HepG2 (cell line): Measurements from ENCODE around the gene CARHSP1. TPM values are rescaled to one million over a fixed set of nuclear protein-coding genes. Genes with fewer than 3 reads are reported as not detected.

Experiments used
- CBX1 ChIP-seq: IDR thresholded peaks from one replicate; pipeline ENCODE4 v1.6.1; 2016; ENCODE audit warnings: antibody characterized with exemption, low read depth
- GPN1 ChIP-seq: sonication (generic); formaldehyde crosslinking; IDR thresholded peaks from 2 replicates; pipeline ENCODE4 v1.5.1; 2020; ENCODE audit warnings: missing genetic modification reagents, borderline replicate concordance
- NRL ChIP-seq: sonication (generic); formaldehyde crosslinking; IDR thresholded peaks from 2 replicates; pipeline ENCODE4 v1.5.0; 2020; ENCODE audit warnings: missing genetic modification reagents, mild to moderate bottlenecking, moderate library complexity, borderline replicate concordance
- SIX4 ChIP-seq: sonication (generic); formaldehyde crosslinking; IDR thresholded peaks from 2 replicates; pipeline ENCODE4 v1.4.0; 2020; ENCODE audit warnings: missing genetic modification reagents
- SMAD1 ChIP-seq: sonication (generic); formaldehyde crosslinking; IDR thresholded peaks from 2 replicates; pipeline ENCODE4 v1.4.0; 2020; ENCODE audit warnings: missing genetic modification reagents, low read depth, mild to moderate bottlenecking, borderline replicate concordance
- SP1 ChIP-seq, 2 experiments: fragments of 450-650 bp in 1 of 2; sonication (generic) in 1 of 2; formaldehyde crosslinking in 1 of 2; IDR thresholded peaks; 2 replicates each; pipeline versions ENCODE4 v1.4.0 to v1.6.1; 2016 to 2020; ENCODE audit warnings: missing genetic modification reagents in 1 of 2
- SRSF1 ChIP-seq: fragments of 200-400 bp; formaldehyde crosslinking; optimal IDR thresholded peaks from 2 replicates; pipeline ENCODE3; 2017; ENCODE audit warnings: mild to moderate bottlenecking, low read depth, low read length, moderate library complexity
- YY1 ChIP-seq: IDR thresholded peaks from 2 replicates; pipeline ENCODE4 v1.6.1; 2011; ENCODE audit warnings: low read length, low read depth, moderate library complexity, mild to moderate bottlenecking; ENCODE audit not compliant: insufficient read depth, insufficient replicate concordance
- ZBTB8A ChIP-seq: sonication (generic); formaldehyde crosslinking; IDR thresholded peaks from 2 replicates; pipeline ENCODE4 v1.4.0; 2020; ENCODE audit warnings: mild to moderate bottlenecking, low read depth, missing genetic modification reagents, borderline replicate concordance
- ZNF136 ChIP-seq: sonication (generic); formaldehyde crosslinking; IDR thresholded peaks from 2 replicates; pipeline ENCODE4 v1.8.1; 2022; ENCODE audit warnings: low read depth, mild to moderate bottlenecking, moderate library complexity, missing genetic modification reagents
- ZNF207 ChIP-seq: fragments of 450-650 bp; IDR thresholded peaks from 2 replicates; pipeline ENCODE4 v1.6.1; 2016; ENCODE audit warnings: antibody characterized with exemption, borderline replicate concordance
- ZNF335 ChIP-seq: sonication (generic); formaldehyde crosslinking; IDR thresholded peaks from 2 replicates; pipeline ENCODE4 v1.4.0; 2020; ENCODE audit warnings: missing genetic modification reagents
- ZNF33B ChIP-seq: sonication (generic); formaldehyde crosslinking; IDR thresholded peaks from 2 replicates; pipeline ENCODE4 v1.5.1; 2020; ENCODE audit warnings: mild to moderate bottlenecking, missing genetic modification reagents
- ZNF484 ChIP-seq: sonication (generic); formaldehyde crosslinking; IDR thresholded peaks from 2 replicates; pipeline ENCODE4 v1.5.1; 2020; ENCODE audit warnings: mild to moderate bottlenecking, low read depth, missing genetic modification reagents, borderline replicate concordance
- ZNF550 ChIP-seq: sonication (generic); formaldehyde crosslinking; IDR thresholded peaks from 2 replicates; pipeline ENCODE4 v1.4.0; 2020; ENCODE audit warnings: mild to moderate bottlenecking, missing genetic modification reagents, borderline replicate concordance
- ZNF607 ChIP-seq: sonication (generic); formaldehyde crosslinking; IDR thresholded peaks from 2 replicates; pipeline ENCODE4 v1.5.1; 2020; ENCODE audit warnings: missing genetic modification reagents, mild to moderate bottlenecking, borderline replicate concordance
- ZNF678 ChIP-seq: sonication (generic); formaldehyde crosslinking; IDR thresholded peaks from 2 replicates; pipeline ENCODE4 v1.4.0; 2020; ENCODE audit warnings: mild to moderate bottlenecking, missing genetic modification reagents
- ZNF781 ChIP-seq: sonication (generic); formaldehyde crosslinking; IDR thresholded peaks from 2 replicates; pipeline ENCODE4 v1.5.1; 2020; ENCODE audit warnings: borderline replicate concordance, mild to moderate bottlenecking, missing genetic modification reagents; ENCODE audit errors: not compliant biosample characterization
- ZNF782 ChIP-seq: sonication (generic); formaldehyde crosslinking; IDR thresholded peaks from 2 replicates; pipeline ENCODE4 v1.4.0; 2020; ENCODE audit warnings: missing genetic modification reagents, mild to moderate bottlenecking, borderline replicate concordance
- ZSCAN20 ChIP-seq: sonication (generic); formaldehyde crosslinking; IDR thresholded peaks from 2 replicates; pipeline ENCODE4 v1.4.0; 2020; ENCODE audit warnings: missing genetic modification reagents, mild to moderate bottlenecking, borderline replicate concordance
- ZSCAN29 ChIP-seq: sonication (generic); formaldehyde crosslinking; conservative IDR thresholded peaks from 2 replicates; pipeline ENCODE4 v1.4.0; 2020; ENCODE audit warnings: mild to moderate bottlenecking, missing genetic modification reagents
- polyA plus RNA-seq, 8 experiments: library from polyadenylated mRNA; depleted of rRNA in 3 of 8; stranded (reverse) in 7 of 8; unstranded in 1 of 8; fragments of >200 nt; fragmentation: Illumina TruSeq in 4 of 8; extraction: Trizol in 4 of 8; gene quantifications; 2 replicates each; pipeline versions ENCODE4 v1.2.1 to v1.2.3, GENCODE V29; 2011 to 2016; ENCODE audit warnings: low read depth in 4 of 8, missing spikeins in 1 of 8, mixed read lengths in 1 of 8; ENCODE audit not compliant: insufficient read depth in 1 of 8
- total RNA-seq, 5 experiments: library from RNA; depleted of rRNA; stranded (reverse); fragments of >200 nt; fragmentation: Illumina TruSeq; extraction: Trizol; gene quantifications; 2 replicates each; pipeline ENCODE4 v1.2.3, GENCODE V29; 2016; ENCODE audit warnings: low read depth in 1 of 5
- TF ChIP-seq, protein P1 (sequence below): sonication (generic); formaldehyde crosslinking; IDR thresholded peaks from 2 replicates; pipeline ENCODE4 v1.4.0; 2020; ENCODE audit warnings: missing genetic modification reagents, borderline replicate concordance
- TF ChIP-seq, protein P2 (sequence below): sonication (generic); formaldehyde crosslinking; conservative IDR thresholded peaks from 2 replicates; pipeline ENCODE4 v1.4.0; 2020; ENCODE audit warnings: missing genetic modification reagents

CARHSP1 gene
- total and polyA plus RNA-seq, 2 of the 13 experiments (the other 11 are each of a cell fraction or from before 2014, with no cell fraction given): 173 to 345 TPM

DNA sequence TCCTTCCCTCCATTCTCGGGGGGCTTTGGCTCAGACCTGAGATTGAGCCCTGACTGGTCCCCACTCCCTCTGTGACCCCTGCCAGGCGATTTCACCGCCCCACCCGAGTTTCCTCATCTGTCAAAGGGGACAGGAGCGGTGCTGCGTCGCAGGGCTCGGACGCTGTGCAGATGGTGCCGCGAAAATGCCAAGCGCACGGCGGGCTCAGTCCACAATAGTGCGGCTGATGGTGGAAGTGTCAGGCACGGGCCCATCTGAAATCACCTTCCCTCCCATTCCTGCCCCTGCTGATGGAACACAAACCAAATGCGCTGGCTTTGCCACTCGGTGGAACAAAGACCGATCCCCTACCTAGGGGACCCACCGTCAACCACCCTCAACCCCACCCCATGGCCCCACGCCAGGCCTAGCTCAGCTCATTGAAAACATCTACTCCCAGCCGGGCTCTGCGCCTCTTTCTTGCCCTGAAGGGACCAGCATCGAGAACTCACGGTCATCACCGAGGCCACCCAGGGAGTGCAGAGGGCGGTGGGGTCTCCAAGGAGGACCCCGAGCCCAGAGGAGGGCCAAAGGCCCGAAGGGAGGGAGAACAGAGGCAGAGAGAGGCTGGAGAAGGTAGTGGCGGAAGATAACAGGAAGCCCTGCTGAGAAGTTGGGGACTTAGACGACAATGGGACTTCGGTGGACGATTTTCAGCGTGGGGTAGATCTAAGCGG, 1.4 kb downstream of the CARHSP1 start (continued):
- TF ChIP-seq, protein P1, sequence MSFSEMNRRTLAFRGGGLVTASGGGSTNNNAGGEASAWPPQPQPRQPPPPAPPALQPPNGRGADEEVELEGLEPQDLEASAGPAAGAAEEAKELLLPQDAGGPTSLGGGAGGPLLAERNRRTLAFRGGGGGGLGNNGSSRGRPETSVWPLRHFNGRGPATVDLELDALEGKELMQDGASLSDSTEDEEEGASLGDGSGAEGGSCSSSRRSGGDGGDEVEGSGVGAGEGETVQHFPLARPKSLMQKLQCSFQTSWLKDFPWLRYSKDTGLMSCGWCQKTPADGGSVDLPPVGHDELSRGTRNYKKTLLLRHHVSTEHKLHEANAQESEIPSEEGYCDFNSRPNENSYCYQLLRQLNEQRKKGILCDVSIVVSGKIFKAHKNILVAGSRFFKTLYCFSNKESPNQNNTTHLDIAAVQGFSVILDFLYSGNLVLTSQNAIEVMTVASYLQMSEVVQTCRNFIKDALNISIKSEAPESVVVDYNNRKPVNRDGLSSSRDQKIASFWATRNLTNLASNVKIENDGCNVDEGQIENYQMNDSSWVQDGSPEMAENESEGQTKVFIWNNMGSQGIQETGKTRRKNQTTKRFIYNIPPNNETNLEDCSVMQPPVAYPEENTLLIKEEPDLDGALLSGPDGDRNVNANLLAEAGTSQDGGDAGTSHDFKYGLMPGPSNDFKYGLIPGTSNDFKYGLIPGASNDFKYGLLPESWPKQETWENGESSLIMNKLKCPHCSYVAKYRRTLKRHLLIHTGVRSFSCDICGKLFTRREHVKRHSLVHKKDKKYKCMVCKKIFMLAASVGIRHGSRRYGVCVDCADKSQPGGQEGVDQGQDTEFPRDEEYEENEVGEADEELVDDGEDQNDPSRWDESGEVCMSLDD (CRISPR knock-in tag): 0 out of 2 replicates have a peak, but pooled peaks have one; percentile 17
- peak; percentile 24; the same call in 1 of the 2 replicates for TF ChIP-seq ZBTB8A (CRISPR knock-in tag)
- TF ChIP-seq SP1 (IDR thresholded peaks at IDR 0.05): no peak
- no peak for TF ChIP-seq SP1 (CRISPR knock-in tag; IDR thresholded peaks at IDR 0.05)
- peak; percentile 10 for TF ChIP-seq YY1
- peak; percentile 27; the same call in 1 of the 2 replicates for TF ChIP-seq ZNF33B (CRISPR knock-in tag)
- TF ChIP-seq CBX1: no peak
- TF ChIP-seq, protein P2, sequence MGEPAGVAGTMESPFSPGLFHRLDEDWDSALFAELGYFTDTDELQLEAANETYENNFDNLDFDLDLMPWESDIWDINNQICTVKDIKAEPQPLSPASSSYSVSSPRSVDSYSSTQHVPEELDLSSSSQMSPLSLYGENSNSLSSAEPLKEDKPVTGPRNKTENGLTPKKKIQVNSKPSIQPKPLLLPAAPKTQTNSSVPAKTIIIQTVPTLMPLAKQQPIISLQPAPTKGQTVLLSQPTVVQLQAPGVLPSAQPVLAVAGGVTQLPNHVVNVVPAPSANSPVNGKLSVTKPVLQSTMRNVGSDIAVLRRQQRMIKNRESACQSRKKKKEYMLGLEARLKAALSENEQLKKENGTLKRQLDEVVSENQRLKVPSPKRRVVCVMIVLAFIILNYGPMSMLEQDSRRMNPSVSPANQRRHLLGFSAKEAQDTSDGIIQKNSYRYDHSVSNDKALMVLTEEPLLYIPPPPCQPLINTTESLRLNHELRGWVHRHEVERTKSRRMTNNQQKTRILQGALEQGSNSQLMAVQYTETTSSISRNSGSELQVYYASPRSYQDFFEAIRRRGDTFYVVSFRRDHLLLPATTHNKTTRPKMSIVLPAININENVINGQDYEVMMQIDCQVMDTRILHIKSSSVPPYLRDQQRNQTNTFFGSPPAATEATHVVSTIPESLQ (CRISPR knock-in tag): no peak
- no peak for TF ChIP-seq SIX4 (CRISPR knock-in tag)
- TF ChIP-seq ZNF335 (CRISPR knock-in tag): no peak
- peak; percentile 55 for TF ChIP-seq ZNF781 (CRISPR knock-in tag)
- TF ChIP-seq SMAD1: no peak
- no peak for TF ChIP-seq SRSF1
- TF ChIP-seq ZSCAN20 (CRISPR knock-in tag): no peak
- 0 out of 2 replicates have a peak, but pooled peaks have one; percentile 23 for TF ChIP-seq ZNF607 (CRISPR knock-in tag)
- no peak for TF ChIP-seq ZNF484 (CRISPR knock-in tag)
- TF ChIP-seq ZNF207: no peak
- peak; percentile 40; the same call in 1 of the 2 replicates for TF ChIP-seq ZNF136 (CRISPR knock-in tag)
- peak; percentile 17; the same call in 1 of the 2 replicates for TF ChIP-seq GPN1
- TF ChIP-seq NRL (CRISPR knock-in tag): no peak
- peak; percentile 14; the same call in 1 of the 2 replicates for TF ChIP-seq ZNF782
- peak; percentile 78; the same call in 1 of the 2 replicates for TF ChIP-seq ZSCAN29 (CRISPR knock-in tag)
- no peak; the same call in 1 of the 2 replicates for TF ChIP-seq ZNF550 (CRISPR knock-in tag)
- peak; percentile 25; the same call in 1 of the 2 replicates for TF ChIP-seq ZNF678
